ENCODE data around the gene GRPR. TPM values are rescaled to one million over a fixed set of nuclear protein-coding genes. Genes with fewer than 3 reads are reported as not detected.

Gene GRPR
- total RNA-seq, 6 experiments from 2014 or later: 0.11 to 0.28 (median 0.23) TPM; not detected in 1

GRCh38 chrX:16162391-16162790, 39.0 kb downstream of the GRPR start:
- no peaks in the 10 kb centered on the region for H3K27me3 Mint-ChIP-seq (ENCODE audit: insufficient read depth)
- no peak for DNase-seq
- H3K9me3 Mint-ChIP-seq: no peaks in the 10 kb centered on the region
- no peaks in the 10 kb centered on the region for H3K36me3 Mint-ChIP-seq (ENCODE audit: low read depth)
- peaks cover 25% of the 10 kb centered on the region for H3K4me1 Mint-ChIP-seq (ENCODE audit: low read depth)
- no peak for TF ChIP-seq CTCF (IDR thresholded peaks at IDR 0.05)
- no peak overlapping the region for H3K4me3 Mint-ChIP-seq
- H3K27ac Mint-ChIP-seq: peak overlapping the region; percentile 17; the same call in 1 of the 2 replicates

- Mint-ChIP-seq H3K36me3 (ENCODE audit: low read depth) (no peaks in the 10 kb centered on the region), H3K27me3 (ENCODE audit: insufficient read depth) (no peaks in the 10 kb centered on the region)
- no peak for TF ChIP-seq CTCF (IDR thresholded peaks at IDR 0.05)
Observed at GRCh38 chrX:16164748-16165147, 41.4 kb downstream of the GRPR start.

GRCh38 chrX:16167181-16167580, 43.8 kb downstream of the GRPR start, which contains the start of gene MAGEB17:
Gene MAGEB17 (plus strand): TSS chrX:16167481. CDS start chrX:16170383, 2,902 bp downstream.
- Mint-ChIP-seq H3K4me1 (ENCODE audit: low read depth) (peaks cover 6% of the 10 kb centered on the region; the same call in 1 of the 2 replicates), H3K4me3 (no peak within 1 kb of the TSS), H3K36me3 (ENCODE audit: low read depth) (no peaks in the 10 kb centered on the region), H3K27ac (no peak within 1 kb of the TSS), H3K27me3 (ENCODE audit: insufficient read depth) (no peaks in the 10 kb centered on the region), H3K9me3 (no peaks in the 10 kb centered on the region)
- TF ChIP-seq CTCF (IDR thresholded peaks at IDR 0.05): no peak
- no peak for DNase-seq

More at GRCh38 chrX:16164748-16165147, 41.4 kb downstream of the GRPR start:
- no peak overlapping the region for H3K27ac Mint-ChIP-seq
- peaks cover 23% of the 10 kb centered on the region for H3K4me1 Mint-ChIP-seq (ENCODE audit: low read depth)
- H3K9me3 Mint-ChIP-seq: no peaks in the 10 kb centered on the region
- no peak overlapping the region for H3K4me3 Mint-ChIP-seq
- no peak for DNase-seq

- H3K27ac Mint-ChIP-seq: no peak overlapping the region
- no peaks in the 10 kb centered on the region for H3K9me3 Mint-ChIP-seq
- no peak for TF ChIP-seq CTCF (IDR thresholded peaks at IDR 0.05)
- H3K36me3 Mint-ChIP-seq (ENCODE audit: low read depth): no peaks in the 10 kb centered on the region
- H3K4me3 Mint-ChIP-seq: no peak overlapping the region
- DNase-seq: no peak
- H3K27me3 Mint-ChIP-seq (ENCODE audit: insufficient read depth): no peaks in the 10 kb centered on the region
- no peaks in the 10 kb centered on the region for H3K4me1 Mint-ChIP-seq (ENCODE audit: low read depth)
Observed at GRCh38 chrX:16171039-16171438, 47.7 kb downstream of the GRPR start.

GRCh38 chrX:16171944-16172343, 48.6 kb downstream of the GRPR start:
- H3K4me3 Mint-ChIP-seq: no peak overlapping the region
- no peak overlapping the region for H3K27ac Mint-ChIP-seq
- H3K4me1 Mint-ChIP-seq (ENCODE audit: low read depth): no peaks in the 10 kb centered on the region
- no peaks in the 10 kb centered on the region for H3K9me3 Mint-ChIP-seq
- no peak for TF ChIP-seq CTCF (IDR thresholded peaks at IDR 0.05)
- DNase-seq: no peak
- no peaks in the 10 kb centered on the region for H3K27me3 Mint-ChIP-seq (ENCODE audit: insufficient read depth)
- H3K36me3 Mint-ChIP-seq (ENCODE audit: low read depth): no peaks in the 10 kb centered on the region

- no peaks in the 10 kb centered on the region for H3K4me1 Mint-ChIP-seq (ENCODE audit: low read depth)
- H3K36me3 Mint-ChIP-seq (ENCODE audit: low read depth): no peaks in the 10 kb centered on the region
- H3K27me3 Mint-ChIP-seq (ENCODE audit: insufficient read depth): no peaks in the 10 kb centered on the region
- no peaks in the 10 kb centered on the region for H3K9me3 Mint-ChIP-seq
- H3K4me3 Mint-ChIP-seq: no peak overlapping the region
- no peak for TF ChIP-seq CTCF (IDR thresholded peaks at IDR 0.05)
- no peak for DNase-seq
- H3K27ac Mint-ChIP-seq: no peak overlapping the region
Observed at GRCh38 chrX:16172391-16172790, 49.0 kb downstream of the GRPR start.

All from HFFc6 (cell line).